ENCODE data around the gene TOR1B.

GRCh38 chr9:129770741-129771140 lies 32.2 kb upstream of the TOR1B start:
- TF ChIP-seq EZH2 (IDR thresholded peaks at IDR 0.05): no peak
- TF ChIP-seq POLR2A (IDR thresholded peaks at IDR 0.05; ENCODE audit: borderline replicate concordance, extremely low read depth, insufficient read depth, insufficient read length): no peak
- TF ChIP-seq CTCF (IDR thresholded peaks at IDR 0.05 in 2 of 3, conservative IDR thresholded peaks at IDR 0.05 in 1 of 3; ENCODE audit: borderline replicate concordance in 1 of 3, insufficient read depth in 1 of 3, low read depth in 2 of 3, low read length in 2 of 3): no peak
- no peak for TF ChIP-seq ATF3 (IDR thresholded peaks at IDR 0.05)
